NCI-H2196 treated with DMSO at 0.1 percent for 48 hours (cell line): ENCODE data around the gene TBC1D2.

Source experiments
- DNase-seq: peaks from one replicate; lab custom pipeline; 2025; ENCODE audit not compliant: unreplicated experiment; lab: John Stamatoyannopoulos, UW

The TBC1D2 gene

GRCh38 chr9:98172604-98173003 lies 82.8 kb downstream of the TBC1D2 start:
- peak; percentile 96 for DNase-seq

DNA sequence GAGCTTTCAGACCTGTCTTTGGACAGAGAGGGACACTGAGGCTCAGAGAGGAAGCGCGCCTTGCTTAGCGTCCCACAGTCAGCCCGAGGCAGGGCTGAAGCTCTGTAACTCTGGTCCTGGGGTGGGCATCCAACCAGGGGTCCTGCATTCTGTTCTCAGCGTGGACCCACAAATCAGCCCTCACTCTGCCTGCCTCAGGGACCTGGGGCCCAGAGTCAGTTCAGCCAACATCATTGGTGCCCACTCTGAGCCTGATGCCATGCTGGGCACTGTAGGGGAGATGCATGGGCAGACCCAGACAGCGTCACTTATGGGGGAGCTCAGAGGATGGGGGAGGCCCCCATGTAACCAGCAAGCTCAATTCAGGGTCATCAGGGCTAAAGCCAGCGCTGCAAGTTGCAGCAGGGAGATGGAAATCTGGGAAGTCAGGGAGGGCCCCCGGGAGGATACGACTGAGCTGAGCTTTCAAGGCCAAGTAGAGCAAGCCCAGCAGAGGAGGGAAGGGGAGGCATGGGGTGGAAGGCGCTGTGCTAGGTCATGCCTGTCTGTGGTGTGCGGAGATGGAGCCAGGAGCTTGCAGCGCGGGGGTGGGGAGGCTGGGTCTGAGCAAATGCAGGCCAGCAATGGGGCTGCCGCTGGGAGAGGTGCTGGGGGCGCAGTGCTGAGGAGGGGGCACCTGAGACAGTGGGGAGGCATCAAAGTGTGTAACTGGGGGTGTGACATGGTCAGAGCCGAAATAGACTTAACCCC lies 84.1 kb downstream of the TBC1D2 start:
- DNase-seq = no peak

GRCh38 chr9:98168941-98169488 lies 86.4 kb downstream of the TBC1D2 start:
- DNase-seq = no peak

DNA sequence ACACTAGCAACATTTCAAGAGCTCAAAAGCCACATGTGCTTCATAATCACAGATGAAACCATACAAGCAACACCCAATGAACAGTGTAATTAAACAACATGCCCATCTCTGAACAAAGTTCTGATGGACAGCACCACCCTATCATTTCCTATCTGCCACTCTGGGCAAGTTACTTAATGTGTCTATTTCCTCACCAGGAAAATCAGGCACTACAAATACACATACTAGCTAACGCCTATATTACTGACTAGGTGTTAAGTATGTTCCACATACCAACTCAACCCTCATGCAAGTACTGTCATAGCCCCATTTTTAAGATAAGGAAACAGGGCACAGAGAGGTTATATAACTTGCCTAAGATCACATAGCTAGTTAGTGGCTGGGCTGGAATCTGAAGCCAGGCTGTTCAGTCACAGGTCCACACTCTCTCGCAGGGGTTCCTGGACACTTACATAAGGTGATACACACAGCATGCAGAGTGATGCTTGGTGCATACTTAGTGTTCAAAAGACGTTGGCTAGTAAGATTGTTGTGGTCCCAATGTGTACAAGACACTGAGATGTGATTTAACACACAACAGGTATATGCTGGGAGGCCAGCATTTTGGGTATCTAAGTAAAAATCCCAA lies 87.2 kb downstream of the TBC1D2 start:
- DNase-seq = no peak

GRCh38 chr9:98164912-98165311 lies 90.5 kb downstream of the TBC1D2 start:
- DNase-seq = no peak

GRCh38 chr9:98162613-98163012 lies 92.8 kb downstream of the TBC1D2 start:
- DNase-seq = no peak

DNA sequence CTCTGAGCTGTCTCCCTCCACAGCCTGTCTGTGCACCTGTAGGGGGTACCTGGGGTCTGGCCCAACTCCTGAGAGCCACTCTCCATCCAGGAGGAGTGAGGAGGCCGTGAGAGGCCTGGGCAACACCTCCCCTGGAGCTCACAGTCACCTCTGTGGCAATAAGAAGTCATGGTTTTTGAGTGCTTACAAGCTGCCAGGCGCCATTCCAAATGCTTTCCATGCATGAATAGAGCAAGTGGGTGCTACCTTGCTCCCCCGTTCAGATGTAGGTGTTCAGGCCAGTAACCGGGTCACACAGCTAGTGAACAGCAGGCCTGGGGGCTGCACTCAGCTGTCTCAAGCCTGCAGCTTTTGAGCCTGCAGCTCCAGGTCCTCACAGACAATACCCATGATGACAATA lies 93.6 kb downstream of the TBC1D2 start:
- DNase-seq = no peak

DNA sequence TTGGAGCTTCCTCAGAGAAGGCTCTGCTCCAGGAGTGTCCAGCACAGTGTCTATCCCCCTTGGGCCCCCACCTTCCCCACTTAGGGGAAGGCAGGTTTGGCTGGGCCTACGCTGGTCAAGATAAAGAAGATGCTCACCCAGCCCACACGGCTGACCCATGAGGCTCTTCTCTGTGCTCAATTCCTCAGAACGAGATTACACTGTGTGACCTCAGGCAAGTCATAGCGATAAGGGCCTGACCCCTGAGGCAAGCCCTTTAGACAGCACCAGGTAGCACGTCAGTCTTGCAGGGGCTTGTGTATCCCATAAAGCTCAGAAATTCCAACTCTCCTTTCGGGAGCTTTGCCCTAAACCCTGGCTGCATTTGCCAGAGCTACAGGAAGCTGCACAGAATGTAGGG lies 95.7 kb downstream of the TBC1D2 start:
- no peak for DNase-seq

- no peak for DNase-seq
Measured at GRCh38 chr9:98159301-98159700, 96.1 kb downstream of the TBC1D2 start.

DNA sequence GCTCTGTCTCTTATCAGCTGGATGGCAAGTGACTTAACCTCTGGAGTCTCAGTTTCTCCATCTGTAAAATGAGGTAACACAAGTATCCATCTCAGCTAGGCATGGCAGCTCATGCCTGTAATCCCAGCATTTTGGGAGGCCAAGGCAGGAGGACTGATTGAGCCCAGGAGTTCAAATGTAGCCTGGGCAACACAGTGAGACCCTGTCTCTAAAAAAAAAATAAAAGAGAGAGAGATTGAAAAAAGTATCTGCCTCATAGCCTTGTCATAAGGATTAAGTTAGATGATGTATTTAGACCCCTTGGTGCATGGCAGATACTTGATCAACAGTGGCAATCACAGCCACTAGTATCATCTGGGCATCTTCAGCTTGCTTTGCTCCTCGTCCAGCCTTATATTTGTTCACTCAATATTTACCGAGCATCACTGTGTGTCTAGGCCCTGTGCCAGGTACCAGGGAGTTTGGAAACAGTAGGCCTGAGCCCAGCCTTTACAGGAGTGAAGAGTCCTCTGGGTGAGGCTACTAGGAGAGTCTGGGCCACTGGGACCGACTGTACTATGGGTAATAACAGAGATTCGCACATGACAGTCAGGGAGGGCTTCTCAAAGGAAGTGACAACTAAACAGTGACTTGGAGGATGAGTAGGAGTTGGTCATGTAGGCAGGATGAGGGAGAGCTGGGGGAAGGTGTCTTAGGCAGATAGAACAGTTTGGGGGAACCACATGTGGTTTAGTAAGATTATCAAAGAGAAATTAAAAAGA lies 97.2 kb downstream of the TBC1D2 start:
- DNase-seq = peak; percentile 77

DNA sequence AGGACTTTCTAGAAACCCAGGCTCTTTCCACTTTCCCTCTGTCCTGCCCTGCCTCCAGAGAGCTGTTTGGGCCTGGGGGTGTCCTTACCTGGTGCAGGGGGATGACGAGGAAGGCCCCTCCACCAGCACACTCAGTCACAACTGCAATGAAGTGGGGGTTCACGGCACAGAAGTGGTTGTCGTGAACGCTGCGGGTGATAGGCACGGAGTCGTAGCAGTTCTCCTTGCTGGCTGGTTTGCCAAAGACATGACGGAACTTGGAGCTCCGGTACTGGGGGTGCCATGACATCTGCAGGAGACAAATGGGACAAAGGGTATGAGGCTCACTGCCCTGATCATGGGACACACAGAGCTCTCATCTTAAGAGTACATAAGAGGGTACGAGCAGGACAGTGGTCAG lies 98.1 kb downstream of the TBC1D2 start:
- DNase-seq = no peak

DNA sequence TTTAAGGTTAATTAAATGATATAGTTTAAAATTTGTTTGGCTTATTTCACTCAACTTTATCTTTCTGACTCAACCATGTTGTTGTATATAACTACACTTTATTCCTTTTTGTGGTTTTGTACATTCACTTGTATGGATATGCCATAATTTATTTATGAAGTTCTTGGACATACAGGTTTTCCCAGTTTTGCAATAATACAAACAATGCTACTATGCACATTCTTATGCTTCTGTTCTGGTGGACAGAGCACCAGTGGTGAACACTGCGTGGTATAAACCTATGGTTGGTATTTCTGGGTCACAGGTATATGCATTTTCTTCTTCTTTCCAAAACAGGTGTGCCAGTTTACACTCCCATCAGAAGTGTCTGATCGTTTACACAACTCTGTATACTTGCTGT lies 100.8 kb downstream of the TBC1D2 start:
- DNase-seq = no peak

DNA sequence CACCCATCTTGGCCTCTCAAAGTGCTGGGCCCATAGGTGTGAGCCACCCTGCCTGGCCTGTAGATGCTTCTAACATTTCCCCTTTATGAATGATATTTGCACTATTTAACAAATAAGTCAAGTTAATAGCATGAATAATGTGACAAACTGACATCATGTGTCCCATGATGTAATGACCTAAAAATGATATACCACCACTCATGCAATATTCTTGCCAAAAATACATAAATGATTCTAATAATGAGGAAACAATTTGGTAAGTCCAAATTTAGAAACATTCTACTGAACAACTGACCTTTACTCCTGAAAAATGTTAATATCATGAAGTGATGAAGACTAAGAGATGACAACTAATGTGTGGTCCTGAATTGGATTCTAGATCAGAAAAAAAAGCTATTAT lies 102.9 kb downstream of the TBC1D2 start:
- DNase-seq = no peak

DNA sequence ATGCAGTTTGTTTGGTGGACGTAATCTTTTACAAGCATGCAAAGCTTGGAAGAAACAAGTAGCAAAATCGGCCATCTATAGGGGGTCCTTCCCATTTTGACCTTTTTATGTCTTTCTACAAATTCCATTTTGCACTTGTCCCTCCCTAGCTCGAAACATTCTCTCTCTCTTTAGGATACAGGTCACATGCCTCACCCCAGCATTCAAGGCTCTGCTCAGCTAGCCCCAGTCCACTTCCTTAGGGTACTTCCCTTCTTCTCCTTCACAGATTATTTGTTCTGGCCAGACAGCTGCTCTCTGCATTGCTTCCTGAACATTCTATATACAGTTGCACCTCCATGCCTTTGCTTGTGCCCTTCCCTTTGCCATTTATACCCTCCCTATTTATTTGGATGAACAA lies 104.7 kb downstream of the TBC1D2 start:
- DNase-seq = no peak

GRCh38 chr9:98150164-98150563 lies 105.3 kb downstream of the TBC1D2 start:
- no peak for DNase-seq

DNA sequence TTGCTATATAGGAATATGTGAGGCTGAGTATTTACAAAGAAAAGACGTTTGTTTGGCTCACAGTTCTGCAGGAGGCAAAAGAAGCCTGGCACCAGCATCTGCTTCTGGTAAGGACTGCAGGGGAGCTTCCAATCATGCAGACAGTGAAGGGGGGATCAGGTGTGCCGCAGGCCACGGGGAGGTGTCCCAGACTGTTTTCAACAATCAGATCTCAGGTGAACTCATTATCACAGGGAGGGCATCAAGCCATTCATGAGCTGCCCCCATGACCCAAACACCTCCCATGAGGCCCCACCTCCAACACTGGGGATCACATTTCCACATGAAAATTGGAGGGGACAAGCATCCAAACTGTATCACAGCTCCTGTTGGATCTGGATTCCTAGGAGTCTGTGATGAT lies 106.0 kb downstream of the TBC1D2 start:
- no peak for DNase-seq
